Peyer's patch (tissue), 4 donors: ENCODE data around the gene ZFAND2A.

Source experiments
- POLR2A ChIP-seq, 2 donors: fragments of 450-650 bp; IDR thresholded peaks; one replicate each; pipeline ENCODE4 v1.5.1; 2017; ENCODE audit warnings: antibody characterized with exemption in 2 of 2, mild to moderate bottlenecking in 2 of 2, moderate library complexity in 2 of 2
- TF ChIP-seq, protein P1 (sequence below), 6 experiments: fragments of 450-650 bp in 4 of 6; fragments of 200-600 bp in 2 of 6; sonication (generic) in 1 of 6; IDR thresholded peaks; one replicate each; pipeline ENCODE4 v1.5.1; 2017 to 2019; ENCODE audit warnings: antibody characterized with exemption in 6 of 6, mild to moderate bottlenecking in 3 of 6, moderate library complexity in 1 of 6

DNA sequence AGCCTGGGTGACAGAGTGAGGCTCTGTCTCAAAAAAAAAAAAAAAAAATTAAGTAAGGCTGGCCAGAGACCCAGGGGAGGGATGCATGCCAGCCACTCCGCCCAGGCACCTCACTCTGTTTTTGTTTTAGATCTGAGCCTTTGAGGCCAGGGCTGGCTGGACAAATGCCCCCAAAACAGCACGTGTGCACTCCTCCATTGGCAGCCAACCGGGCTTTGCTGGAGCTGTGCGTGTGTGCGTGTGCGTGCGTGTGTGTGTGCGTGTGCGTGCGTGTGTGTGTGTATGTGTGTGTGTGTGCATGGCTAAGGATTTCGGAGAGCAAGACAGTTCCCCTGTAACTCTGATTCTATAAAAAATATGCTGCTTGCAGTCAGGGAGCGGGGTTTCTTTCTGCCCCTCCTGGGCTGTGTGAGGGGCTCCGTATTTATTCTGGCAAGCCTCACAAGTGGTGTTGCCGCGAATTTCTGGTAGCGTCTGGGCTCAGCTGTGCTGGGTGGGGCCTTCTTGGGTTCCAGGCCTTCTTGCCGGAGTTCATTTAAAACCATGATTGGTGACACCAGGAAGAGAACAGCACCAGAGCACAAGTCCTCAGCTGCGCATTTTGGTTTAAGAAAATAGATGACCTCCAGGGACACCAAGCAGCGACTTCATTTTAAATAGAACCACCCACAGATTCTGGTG is 44.6 kb upstream of the ZFAND2A start:
- TF ChIP-seq, protein P1, sequence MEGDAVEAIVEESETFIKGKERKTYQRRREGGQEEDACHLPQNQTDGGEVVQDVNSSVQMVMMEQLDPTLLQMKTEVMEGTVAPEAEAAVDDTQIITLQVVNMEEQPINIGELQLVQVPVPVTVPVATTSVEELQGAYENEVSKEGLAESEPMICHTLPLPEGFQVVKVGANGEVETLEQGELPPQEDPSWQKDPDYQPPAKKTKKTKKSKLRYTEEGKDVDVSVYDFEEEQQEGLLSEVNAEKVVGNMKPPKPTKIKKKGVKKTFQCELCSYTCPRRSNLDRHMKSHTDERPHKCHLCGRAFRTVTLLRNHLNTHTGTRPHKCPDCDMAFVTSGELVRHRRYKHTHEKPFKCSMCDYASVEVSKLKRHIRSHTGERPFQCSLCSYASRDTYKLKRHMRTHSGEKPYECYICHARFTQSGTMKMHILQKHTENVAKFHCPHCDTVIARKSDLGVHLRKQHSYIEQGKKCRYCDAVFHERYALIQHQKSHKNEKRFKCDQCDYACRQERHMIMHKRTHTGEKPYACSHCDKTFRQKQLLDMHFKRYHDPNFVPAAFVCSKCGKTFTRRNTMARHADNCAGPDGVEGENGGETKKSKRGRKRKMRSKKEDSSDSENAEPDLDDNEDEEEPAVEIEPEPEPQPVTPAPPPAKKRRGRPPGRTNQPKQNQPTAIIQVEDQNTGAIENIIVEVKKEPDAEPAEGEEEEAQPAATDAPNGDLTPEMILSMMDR (IDR thresholded peaks at IDR 0.05) = no peak
- TF ChIP-seq POLR2A (IDR thresholded peaks at IDR 0.05) = no peak
